Skin epidermis (tissue), 12 donors: Measurements from ENCODE around the gene SLC35G4.
"Not testable (repeated sequence)": the region's sequence is repeated elsewhere in the genome, so short reads cannot be mapped to it uniquely, and the experiment has no call there.

Source experiments
- H3K27ac ChIP-seq, 21 experiments: fragments of 200-600 bp; sonication (generic) in 11 of 21; one replicate each; pipeline ENCODE4 v1.5.0; 2020; ENCODE audit warnings: mild to moderate bottlenecking in 3 of 21, inconsistent platforms in 2 of 21, moderate library complexity in 2 of 21
- H3K4me3 ChIP-seq, 7 experiments: fragments of 200-600 bp; sonication (generic) in 2 of 7; one replicate each; pipeline ENCODE4 v1.5.0; 2020; ENCODE audit warnings: inconsistent platforms in 2 of 7, mild to moderate bottlenecking in 2 of 7, moderate library complexity in 1 of 7

Gene SLC35G4

DNA sequence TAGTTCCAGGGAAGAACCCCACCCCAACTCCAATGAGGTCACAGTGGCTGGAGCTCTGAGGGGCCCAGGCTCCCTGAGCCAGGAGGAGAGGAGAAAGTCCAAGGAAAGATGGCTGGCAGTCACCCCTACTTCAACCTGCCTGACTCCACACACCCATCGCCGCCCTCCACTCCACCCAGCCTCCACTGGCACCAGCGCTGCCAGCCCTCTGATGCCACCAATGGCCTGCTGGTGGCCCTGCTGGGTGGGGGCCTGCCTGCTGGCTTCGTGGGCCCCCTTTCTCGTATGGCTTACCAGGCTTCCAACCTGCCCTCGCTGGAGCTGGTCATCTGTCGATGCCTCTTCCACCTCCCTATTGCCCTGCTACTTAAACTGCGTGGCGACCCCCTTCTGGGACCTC lies at the start of gene SLC35G4:
TSS of gene SLC35G4 (plus strand) at position 109 of the 400 bp plus-strand sequence. CDS start at position 109, 0 bp downstream.
- H3K27ac ChIP-seq, H3K4me3 ChIP-seq: not testable (repeated sequence)

DNA sequence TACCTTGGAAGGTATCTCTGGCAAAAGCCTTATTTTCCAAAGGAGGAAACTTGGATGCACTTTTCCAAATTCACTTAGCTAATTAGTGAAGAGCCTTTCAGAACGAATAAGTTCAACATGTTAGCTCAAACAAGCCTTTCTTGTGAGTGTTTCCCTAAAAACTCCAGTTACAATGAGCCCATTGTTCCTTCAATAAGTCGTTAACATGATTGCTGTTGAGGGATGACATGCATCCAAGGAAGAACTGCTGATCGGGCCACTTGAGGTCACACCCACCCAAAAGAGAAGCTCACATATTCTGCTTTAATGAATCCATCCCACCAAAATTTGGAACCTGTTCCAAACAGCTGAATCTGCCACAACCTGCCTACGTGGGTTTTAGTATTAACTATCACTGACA lies 48.1 kb upstream of the SLC35G4 start:
- no peak overlapping the region for H3K27ac ChIP-seq

DNA sequence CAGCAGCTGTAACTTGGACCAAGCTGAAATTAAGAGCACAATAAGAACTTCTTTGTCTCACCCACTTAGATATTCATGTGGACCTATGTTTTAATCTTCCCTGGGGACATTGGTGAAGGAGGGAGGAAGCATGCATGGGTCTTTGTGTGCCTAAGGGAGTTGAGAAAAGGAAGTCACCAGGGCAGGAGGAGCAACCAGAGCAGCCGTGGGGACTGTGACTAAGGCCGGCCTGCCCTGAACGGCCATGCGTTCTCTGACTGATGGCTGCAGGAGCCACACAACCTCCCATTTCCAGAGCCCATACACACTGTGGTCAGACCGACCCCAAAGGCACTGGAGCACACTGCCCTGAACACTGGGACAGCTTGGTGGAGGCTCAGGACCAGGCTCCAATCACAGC lies 43.7 kb upstream of the SLC35G4 start:
- Histone ChIP-seq H3K4me3 (no peak overlapping the region), H3K27ac (no peak overlapping the region)

More for the DNA sequence above, 48.1 kb upstream of the SLC35G4 start:
- no peak overlapping the region for H3K4me3 ChIP-seq

DNA sequence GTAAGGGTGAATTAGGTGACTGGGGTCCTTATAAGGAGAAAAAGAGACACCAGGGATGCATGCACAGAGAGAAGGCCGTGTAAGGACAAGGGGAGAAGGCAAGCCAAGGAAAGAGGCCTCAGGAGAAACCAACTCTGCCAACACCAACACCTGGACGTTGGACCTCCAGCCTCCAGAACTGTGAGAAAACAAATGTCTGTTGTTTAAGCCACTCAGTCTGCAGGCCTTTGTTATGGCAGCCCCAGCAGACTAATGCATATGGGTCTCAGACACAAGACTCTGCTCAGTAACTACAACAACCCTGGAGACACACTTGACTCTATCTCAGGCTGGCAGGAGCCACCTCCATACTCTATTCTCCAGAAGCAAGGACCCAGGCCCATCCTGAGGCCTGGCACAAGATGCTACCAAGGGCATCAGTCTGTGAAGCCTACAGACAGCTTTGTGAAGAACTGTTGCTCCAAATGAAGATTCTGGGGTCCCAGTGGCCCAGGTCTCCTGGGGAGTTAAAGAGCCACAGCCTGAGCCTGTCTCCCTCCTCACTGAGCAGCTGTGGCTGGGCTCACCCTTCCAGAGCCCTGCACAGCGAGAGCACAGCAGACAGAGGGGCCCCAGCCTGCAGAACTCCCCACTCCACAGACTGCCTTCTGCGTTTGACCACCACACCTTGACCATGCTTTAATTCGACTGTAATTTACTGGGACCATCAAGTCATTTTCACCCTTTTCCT lies 43.0 kb upstream of the SLC35G4 start:
- no peak overlapping the region for H3K27ac ChIP-seq
- no peak overlapping the region for H3K4me3 ChIP-seq

DNA sequence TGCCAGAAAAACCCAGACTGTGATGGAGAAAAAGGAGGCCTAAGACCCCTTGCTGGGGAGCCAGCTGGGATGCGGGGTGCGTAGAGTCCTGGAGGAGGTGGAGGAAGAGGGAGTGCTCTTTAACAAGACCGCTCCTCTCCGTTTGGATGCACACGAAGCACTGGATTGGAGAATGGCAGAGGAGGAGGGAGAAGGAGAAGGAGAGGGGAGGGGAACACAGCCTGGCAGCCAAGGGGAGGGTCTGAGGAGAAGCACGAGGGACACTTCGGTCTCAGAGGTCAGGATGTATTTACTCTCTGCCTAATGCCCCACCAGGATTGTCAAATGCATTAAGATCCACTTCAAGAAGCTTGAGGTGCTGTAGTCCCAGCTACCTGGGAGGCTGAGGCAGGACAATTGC lies 42.0 kb upstream of the SLC35G4 start:
- Histone ChIP-seq H3K27ac (no peak overlapping the region), H3K4me3 (no peak overlapping the region)

DNA sequence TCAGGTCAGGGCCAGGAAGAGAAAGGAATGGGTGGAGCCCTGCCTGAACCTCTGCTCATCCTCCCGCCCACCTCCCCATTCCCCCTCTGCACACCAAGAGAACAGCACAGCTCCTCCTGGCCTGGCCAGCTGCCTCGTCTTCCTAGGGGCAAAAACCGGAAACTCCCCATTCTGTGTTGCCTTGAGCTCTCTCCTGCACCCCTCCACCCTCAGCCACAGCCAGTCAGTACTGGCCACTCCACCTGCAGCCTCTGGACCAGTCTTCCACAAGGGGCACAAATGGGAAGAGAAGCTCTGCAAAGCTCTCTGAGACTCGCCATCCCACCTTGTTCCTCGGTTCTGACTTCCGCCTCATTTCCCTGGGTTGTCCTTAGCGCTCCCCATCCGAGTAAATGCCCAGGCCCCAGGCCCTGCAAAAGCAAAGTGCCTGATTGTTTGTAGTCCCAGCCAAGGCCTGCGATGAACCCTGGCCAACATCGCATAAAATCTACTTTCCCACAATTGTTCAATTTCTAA lies 39.3 kb upstream of the SLC35G4 start:
- Histone ChIP-seq H3K4me3 (no peak overlapping the region), H3K27ac (no peak overlapping the region)

DNA sequence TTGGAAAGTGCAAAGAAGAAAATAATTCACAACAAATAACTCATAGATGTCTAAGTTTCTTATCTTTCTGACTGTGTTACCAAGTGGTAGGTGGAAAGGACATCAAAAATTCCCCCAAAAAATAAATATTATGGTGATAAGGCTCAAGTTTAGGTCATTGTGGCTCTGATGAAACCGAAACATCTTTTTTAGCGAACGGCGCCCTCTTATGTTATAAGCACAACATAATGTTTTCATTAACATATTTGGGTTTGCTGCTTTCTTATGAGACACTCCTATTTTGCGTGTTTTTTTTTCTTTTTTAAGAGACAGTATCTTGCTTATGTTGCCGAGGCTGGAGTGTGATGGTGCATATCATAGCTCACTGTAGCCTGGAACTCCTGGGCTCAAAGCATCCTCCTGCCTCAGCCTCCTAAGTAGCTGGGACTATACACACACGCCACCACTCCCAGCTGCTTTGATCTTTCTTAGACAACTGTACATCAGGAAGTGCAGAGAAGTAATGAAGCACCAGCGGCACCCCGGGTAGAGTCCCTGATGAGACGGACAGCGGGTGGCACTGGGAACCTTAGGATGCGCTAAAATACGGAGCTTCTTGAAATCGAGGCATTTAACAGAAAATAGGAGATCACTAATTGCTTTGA lies 38.5 kb upstream of the SLC35G4 start:
- no peak overlapping the region for H3K4me3 ChIP-seq
- no peak overlapping the region for H3K27ac ChIP-seq

DNA sequence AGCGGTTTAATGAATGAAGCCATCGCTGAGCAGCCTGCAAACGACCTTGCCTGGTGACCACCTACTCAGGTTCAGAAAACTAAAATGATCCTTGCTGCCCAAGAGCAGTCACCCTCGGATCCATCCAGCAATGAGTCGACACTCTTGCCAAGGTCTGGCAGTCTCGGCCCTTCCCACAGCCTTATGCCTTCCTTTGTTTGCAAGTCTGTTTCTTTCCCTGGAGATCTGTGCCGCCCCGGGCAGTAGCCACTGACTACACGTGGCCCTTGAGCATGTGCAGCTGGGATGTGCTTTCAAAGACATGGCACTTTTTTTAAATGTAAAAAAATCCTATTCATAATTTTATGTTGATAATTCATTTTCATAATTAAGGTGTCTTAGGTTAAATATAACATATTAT lies 37.2 kb upstream of the SLC35G4 start:
- H3K27ac ChIP-seq = no peak overlapping the region
- H3K4me3 ChIP-seq = no peak overlapping the region

DNA sequence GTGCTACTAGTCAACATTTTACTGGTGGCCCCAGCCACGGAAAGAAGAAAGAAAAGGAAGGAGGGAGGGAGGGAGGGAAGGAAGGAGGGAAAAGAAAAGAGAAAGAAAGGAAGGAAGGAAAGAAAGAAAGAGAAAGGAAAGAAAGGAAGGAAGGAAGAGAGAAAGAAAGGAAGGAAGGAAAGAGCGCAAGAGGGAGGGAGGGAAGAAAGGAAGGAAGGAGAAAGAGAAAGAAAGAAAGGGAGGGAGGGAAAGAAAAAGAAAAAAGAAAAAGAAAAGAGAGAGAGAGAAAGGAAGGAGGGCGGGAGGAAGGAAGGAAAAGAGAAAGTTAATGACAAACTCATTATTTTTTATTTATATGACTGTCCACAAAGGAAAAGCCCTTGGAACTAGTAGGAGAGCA lies 34.9 kb upstream of the SLC35G4 start:
- Histone ChIP-seq H3K27ac (no peak overlapping the region), H3K4me3 (no peak overlapping the region)

DNA sequence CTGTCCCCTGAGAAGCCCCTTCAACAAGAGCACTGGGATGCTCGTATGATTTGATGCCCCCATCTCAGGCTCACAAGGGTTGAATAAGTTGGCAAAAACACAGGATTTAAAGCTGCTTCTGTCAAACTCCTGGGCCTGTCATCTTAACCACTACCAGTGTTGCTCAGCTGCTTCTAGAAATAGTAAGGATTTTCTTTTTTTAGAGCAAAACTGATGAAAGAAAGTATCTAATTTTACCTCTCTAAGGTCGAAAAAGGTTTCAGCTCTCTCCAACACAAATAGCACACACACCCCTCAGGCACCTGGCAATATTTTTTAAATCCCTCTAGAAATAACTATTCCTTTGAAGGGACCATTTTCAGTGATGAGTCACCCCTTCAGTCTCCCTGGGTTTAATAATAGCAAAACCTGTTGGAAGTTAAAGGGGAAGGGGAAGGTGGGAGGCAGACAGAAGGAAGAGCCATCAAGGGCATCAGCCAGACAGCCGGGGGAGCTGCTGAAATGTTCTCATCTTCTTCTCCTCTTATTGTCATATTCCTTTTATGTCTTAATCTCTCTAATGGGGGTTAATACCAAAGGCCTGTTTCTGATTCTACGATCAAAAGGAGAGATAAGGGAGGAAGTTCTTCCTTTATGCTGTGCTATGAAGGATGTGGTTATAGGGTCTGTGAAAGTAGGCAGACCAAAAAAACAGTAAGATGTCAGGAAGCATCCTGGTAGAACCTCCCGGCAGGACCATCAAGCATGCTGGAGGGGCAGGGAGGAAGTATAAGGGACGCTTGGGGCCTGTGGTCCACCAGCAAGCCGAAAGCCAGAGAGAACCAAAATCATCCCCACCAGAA lies 31.9 kb upstream of the SLC35G4 start:
- H3K27ac ChIP-seq = no peak overlapping the region
- no peak overlapping the region for H3K4me3 ChIP-seq

DNA sequence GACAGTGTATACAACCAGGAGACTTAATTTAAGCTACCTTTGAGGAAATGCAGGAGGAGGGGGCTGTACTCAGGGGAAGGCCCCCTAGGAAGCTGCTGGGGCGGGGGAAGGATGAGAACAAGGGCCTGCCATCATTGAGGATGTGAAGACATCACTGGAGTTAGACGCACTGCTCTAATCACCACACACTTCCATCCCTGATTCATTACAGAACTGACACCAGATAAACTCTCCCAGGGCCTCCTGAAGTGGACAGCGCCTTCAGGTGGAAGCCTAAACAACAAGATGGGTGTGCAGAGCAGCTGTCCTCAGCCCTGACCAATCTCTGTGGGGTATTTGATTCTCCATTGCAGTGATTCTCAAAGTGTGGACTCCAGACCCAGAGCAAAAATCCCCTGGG lies 30.6 kb upstream of the SLC35G4 start:
- H3K4me3 ChIP-seq = no peak overlapping the region
- no peak overlapping the region for H3K27ac ChIP-seq

DNA sequence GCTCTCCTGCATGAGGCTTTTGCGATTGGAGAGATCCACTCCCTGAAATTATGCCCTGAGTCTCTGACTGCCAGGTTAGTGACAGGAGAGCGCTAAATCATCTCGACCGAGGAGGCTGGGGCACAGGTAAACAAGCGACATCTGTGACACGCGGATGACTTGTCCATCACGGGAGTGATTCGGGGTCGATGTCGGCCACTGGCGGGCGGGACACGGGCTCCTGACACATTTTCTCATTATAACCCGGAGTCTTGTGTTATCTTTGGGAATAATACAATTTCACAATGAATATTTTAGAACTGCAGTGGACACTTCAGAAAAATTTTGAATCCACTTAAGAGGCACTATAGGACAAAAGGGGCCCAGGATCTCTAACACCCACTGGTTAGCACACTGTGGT lies 29.5 kb upstream of the SLC35G4 start:
- Histone ChIP-seq H3K4me3 (no peak overlapping the region), H3K27ac (no peak overlapping the region)

DNA sequence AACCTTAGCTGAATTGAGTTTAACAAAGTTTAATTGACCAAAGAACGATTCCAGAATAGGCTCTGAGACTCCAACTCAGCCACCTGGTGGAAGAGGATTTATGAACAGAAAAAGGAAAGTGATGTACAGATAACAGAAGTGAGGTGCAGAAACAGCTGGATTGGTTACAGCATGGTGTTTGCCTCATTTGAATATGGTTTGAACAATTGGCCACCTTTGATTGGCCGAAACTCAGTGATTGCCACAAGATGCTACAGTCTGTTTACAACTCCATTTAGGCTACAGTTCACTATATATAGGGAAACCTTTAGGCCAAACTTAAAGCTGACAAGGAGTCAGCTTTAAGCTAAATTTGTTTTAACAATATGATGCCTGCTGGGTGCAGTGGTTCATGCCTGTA lies 28.1 kb upstream of the SLC35G4 start:
- no peak overlapping the region for H3K4me3 ChIP-seq
- H3K27ac ChIP-seq = no peak overlapping the region

DNA sequence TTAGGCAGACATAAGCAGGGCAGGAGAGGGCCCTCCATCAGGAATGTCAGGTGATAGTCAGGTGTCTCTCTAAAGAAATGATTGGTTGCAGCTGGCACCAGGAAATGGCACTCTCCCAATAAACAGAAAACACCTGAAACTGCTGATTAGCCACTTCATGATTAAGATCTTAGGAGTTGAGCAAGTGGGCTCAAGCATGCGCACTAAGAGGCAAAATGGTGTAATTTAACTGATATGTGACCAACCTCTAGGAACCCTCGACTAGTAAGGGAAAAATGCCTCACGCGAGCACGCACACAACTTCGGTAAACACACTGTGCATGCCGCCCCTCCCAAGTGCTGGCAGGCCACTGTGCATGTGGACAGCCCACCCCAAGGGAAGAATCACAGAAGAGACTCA lies 23.8 kb upstream of the SLC35G4 start:
- Histone ChIP-seq H3K27ac (no peak overlapping the region), H3K4me3 (no peak overlapping the region)

DNA sequence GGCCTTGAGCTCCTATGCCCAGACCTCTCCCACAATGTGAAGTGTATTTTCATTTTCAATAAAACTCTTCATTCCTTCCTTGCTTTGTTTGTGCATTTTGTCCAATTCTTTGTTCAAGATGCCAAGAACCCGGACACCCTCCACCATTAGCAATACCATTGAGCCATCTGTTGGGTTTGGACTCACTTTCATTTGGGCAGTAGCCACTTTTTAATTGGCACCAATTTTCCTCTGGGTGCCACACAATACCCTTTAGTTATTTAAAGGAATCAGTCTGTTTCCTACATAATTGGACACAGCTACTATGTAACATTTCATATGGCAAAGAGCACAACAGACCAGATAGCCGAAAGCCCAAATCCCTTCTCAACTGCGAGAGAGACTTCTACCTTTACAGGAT lies 22.5 kb upstream of the SLC35G4 start:
- Histone ChIP-seq H3K27ac (no peak overlapping the region), H3K4me3 (no peak overlapping the region)

DNA sequence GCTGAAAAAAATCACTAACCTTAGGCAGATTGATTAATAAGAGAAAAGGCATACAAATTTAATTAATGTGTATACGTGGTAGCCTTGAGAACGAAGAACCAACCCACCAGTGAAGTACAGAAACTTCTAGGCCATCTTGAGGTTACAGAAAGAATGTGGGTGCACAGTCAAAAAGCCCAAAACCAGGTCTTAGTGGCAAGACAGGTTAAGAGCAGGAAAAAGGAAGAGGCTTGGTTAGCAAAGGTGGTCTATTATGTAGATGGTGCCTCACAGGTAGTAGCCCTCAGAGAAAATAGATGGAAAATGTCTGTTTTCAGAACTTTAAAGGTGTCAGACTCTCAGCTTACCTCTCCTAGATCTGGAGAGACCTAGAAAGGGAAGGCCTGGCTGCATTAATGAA lies 22.0 kb upstream of the SLC35G4 start:
- H3K4me3 ChIP-seq = no peak overlapping the region
- H3K27ac ChIP-seq = no peak overlapping the region

DNA sequence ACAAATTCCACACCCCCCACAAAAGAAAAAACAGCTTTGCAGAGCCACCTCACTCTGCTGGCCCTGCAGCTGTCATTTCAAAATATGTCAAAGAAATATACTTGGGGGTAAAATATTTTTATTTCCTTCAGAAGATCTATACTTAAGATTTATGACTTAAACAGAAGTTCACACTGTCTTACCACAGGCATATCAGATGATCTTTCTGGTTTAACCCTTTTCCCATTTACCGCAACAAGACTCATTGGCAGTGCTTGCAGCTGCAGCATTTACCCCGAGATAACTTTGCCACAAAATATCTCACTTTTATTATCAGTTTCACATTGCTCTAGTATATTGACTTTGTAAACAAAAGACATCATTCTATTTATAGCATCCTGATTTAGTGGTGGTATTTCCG lies 21.6 kb upstream of the SLC35G4 start:
- Histone ChIP-seq H3K27ac (no peak overlapping the region), H3K4me3 (no peak overlapping the region)

DNA sequence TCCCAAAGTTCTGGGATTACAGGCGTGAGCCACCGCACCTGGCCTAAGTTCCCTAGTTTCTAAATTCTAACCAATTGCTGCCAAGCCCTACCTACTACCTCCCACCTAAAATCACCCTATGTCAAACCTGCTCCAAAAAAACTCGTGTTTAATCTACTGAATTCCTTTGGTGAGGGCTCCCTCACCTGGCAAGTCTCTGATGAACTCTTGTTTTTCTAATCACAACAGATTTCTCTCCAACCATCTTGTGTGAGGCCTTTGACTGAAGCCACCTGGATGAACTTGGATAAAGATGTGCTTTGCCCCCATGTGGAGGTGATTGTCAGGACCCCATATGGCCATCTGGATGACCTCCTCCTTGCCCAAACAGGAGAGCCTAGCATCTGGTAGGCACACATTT lies 17.4 kb upstream of the SLC35G4 start:
- H3K27ac ChIP-seq = no peak overlapping the region
- H3K4me3 ChIP-seq = no peak overlapping the region

DNA sequence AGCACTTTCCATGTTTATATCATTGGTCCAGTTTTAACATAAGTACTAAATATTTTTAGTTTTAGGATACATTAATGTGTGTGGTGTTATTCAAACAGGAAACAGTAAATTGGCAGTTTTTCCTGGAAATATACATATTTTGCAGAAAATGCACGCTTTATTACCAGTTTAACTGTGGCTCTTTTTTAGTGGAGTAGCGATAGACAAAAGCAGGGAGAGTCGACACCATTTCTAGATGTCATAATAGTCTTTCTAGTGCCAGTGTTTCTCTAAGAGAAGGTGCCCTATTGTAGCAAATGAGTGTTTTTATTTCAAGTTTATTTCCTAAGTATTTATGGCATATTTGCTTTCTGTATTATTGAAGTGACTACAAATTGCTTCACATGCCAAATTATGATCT lies 9.1 kb upstream of the SLC35G4 start:
- no peak overlapping the region for H3K4me3 ChIP-seq
- H3K27ac ChIP-seq = no peak overlapping the region

DNA sequence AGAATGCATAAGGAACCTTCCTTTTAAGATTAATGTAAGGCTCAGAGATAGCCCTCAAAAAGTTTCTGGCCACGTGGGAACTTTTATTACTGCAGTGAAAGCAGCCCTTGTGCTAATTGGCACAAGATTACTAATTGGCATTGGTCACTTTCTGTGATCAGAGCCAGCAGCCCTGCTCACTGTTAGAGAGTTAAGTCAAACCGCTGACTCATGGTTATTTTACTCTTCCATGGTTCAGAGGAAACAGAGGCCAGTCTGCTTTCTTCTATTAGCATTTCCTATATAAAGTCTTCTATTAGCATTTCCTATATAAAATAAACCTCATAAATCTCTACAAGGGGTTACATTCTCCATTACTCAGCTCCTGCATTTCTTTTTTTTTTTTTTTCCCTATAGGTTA lies 1.5 kb upstream of the SLC35G4 start:
- H3K27ac ChIP-seq = no peak overlapping the region
- H3K4me3 ChIP-seq = no peak overlapping the region

DNA sequence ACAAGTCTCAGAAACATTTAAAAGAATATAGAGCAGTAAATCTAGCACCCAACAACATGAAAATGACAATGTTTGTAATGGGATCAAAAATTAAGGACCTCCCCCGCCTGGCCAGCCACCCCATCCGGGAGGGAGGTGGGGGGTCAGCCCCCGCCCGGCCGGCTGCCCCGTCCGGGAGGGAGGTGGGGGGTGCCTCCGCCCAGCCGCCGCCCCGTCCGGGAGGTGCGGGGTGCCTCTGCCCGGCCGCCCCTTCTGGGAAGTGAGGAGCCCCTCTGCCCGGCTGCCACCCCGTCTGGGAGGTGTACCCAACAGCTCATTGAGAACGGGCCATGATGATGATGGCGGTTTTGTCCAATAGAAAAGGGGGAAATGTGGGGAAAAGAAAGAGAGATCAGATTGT lies 778 bp upstream of the SLC35G4 start:
- H3K27ac ChIP-seq, H3K4me3 ChIP-seq: not testable (repeated sequence)
